ENCODE measurements around the gene VPS8.
"Not testable (repeated sequence)": the region's sequence is repeated elsewhere in the genome, so short reads cannot be mapped to it uniquely, and the experiment has no call there.

Gene VPS8

GRCh38 chr3:184942735-184943134 is 130.8 kb downstream of the VPS8 start:
- no peak for DNase-seq

GRCh38 chr3:184944241-184944640 is 132.3 kb downstream of the VPS8 start:
- no peak for DNase-seq

GRCh38 chr3:184945886-184946625 is 134.1 kb downstream of the VPS8 start:
- DNase-seq, result no peak

GRCh38 chr3:184946917-184947316 is 135.0 kb downstream of the VPS8 start:
- DNase-seq, result no peak

- DNase-seq, result no peak
These were observed 137.4 kb downstream of the VPS8 start for GRCh38 chr3:184949251-184949965.

GRCh38 chr3:184950816-184951215 is 138.8 kb downstream of the VPS8 start:
- DNase-seq, result not testable (repeated sequence)

GRCh38 chr3:184952671-184953070 is 140.7 kb downstream of the VPS8 start:
- DNase-seq, result no peak

- DNase-seq, result no peak
These were observed 141.4 kb downstream of the VPS8 start for GRCh38 chr3:184953401-184953800.

GRCh38 chr3:184954251-184954650 is 142.3 kb downstream of the VPS8 start:
- DNase-seq, result no peak

- DNase-seq, result not testable (repeated sequence)
These were observed 142.9 kb downstream of the VPS8 start for GRCh38 chr3:184954851-184955250.

GRCh38 chr3:184965639-184966430 is 153.9 kb downstream of the VPS8 start:
- no peak for DNase-seq

- DNase-seq, result no peak
These were observed 156.1 kb downstream of the VPS8 start for GRCh38 chr3:184968115-184968514.

GRCh38 chr3:184970186-184970585 is 158.2 kb downstream of the VPS8 start:
- no peak for DNase-seq

GRCh38 chr3:184977796-184978195 is 165.8 kb downstream of the VPS8 start:
- DNase-seq, result no peak

- DNase-seq, result no peak
These were observed 169.1 kb downstream of the VPS8 start for GRCh38 chr3:184981071-184981470.

- no peak for DNase-seq
These were observed 170.1 kb downstream of the VPS8 start for GRCh38 chr3:184982076-184982475.

GRCh38 chr3:184985586-184985985 is 173.6 kb downstream of the VPS8 start:
- DNase-seq, result no peak

GRCh38 chr3:184986366-184986889 is 174.5 kb downstream of the VPS8 start:
- DNase-seq, result no peak

GRCh38 chr3:184993394-184993793 is 181.4 kb downstream of the VPS8 start:
- DNase-seq, result no peak

GRCh38 chr3:185003876-185004275 is 191.9 kb downstream of the VPS8 start:
- not testable (repeated sequence) for DNase-seq

- DNase-seq, result no peak
These were observed 197.7 kb downstream of the VPS8 start for GRCh38 chr3:185009650-185010049.

- DNase-seq, result not testable (repeated sequence)
These were observed 205.6 kb downstream of the VPS8 start for GRCh38 chr3:185017584-185017983.

- DNase-seq, result not testable (repeated sequence)
These were observed 206.0 kb downstream of the VPS8 start for GRCh38 chr3:185017996-185018395.

All from CD4-positive, alpha-beta T cell treated with Interferon gamma for 1 hour (primary cell).